ENCODE data around the gene NDN.
A peak's percentile ranks its signal among the peaks of the same experiment; 100 is the strongest.

DNA sequence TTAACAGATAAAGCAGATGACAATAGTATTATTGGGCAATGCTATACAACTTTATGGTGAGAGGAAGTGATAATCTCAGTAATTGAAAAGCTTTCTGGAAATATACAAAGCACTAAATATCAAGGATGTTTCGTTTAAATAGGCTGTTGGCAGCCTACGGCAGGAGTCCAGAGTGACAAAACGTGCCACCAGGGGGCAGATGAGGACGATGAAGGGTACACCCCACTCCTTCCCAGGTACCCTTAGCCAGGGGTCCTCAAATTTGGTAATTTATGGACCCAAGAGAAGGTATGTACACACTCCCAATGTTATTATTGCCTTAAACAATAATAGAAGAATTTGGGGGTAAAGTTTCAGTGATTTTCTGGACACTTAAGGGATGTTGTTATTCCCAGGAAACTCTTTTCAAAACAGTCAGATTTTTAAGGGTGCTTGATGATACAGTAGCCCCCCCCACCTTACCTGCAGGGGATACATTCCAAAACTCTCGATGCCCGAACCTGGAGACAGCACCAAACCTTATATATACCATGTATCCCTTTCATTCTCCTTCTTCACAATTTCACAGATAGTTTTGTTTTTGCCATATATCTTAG lies 38.1 kb downstream of the NDN start:
- TF ChIP-seq EZH2 (IDR thresholded peaks at IDR 0.05; ENCODE audit: low read length, unreplicated experiment) (no peak), CTCF (conservative IDR thresholded peaks at IDR 0.05; ENCODE audit: low read depth, low read length) (peak; percentile 71)

Measured in PC-3 (cell line).